ENCODE results near the gene MOCS1. TPM values are rescaled to one million over a fixed set of nuclear protein-coding genes. Genes with fewer than 3 reads are reported as not detected.

Gene MOCS1
- total and polyA plus RNA-seq, 2 donors (not counting 1 experiment from before 2014, with no cell fraction given) = 0.15 TPM; not detected in 1

GRCh38 chr6:39922821-39923220 is 11.4 kb downstream of the MOCS1 start:
- ATAC-seq (ENCODE audit: low read depth) = no peak
- H3K36me3 ChIP-seq (replicated peaks in 1 of 2; ENCODE audit: control extremely low read depth in 1 of 2, control insufficient read depth in 1 of 2, extremely low read depth in 1 of 2, insufficient read depth in 2 of 2, low read length in 1 of 2) = no peaks in the 10 kb centered on the region
- intact Hi-C loops (cut with micrococcal nuclease) = no loop called here
- no peaks in the 10 kb centered on the region for H3K79me2 ChIP-seq (ENCODE audit: control insufficient read depth, insufficient read depth, low read length)
- no peak overlapping the region for H3K27ac Mint-ChIP-seq
- H3K9me3 ChIP-seq (ENCODE audit: control extremely low read depth in 1 of 3, control insufficient read depth in 2 of 3, insufficient read depth in 1 of 3, low read length in 2 of 3) = peaks cover 0 to 19% (median 0%) of the 10 kb centered on the region in 3 donors
- no peak overlapping the region for H3K9ac ChIP-seq (ENCODE audit: low read length)
- H3K9me3 Mint-ChIP-seq (ENCODE audit: insufficient read depth) = no peaks in the 10 kb centered on the region
- no peaks in the 10 kb centered on the region for H3K4me1 ChIP-seq (ENCODE audit: control insufficient read depth in 2 of 2, insufficient read depth in 2 of 2, low read length in 2 of 2)
- H3K27ac ChIP-seq (ENCODE audit: low read length in 2 of 2) = no peak overlapping the region
- CTCF ChIA-PET = no interaction called here
- DNase-seq = no peak
- TF ChIP-seq EZH2 (IDR thresholded peaks at IDR 0.05; ENCODE audit: borderline replicate concordance, insufficient read depth, low read depth, low read length, poor library complexity, severe bottlenecking) (no peak), CTCF (IDR thresholded peaks at IDR 0.05) (no peak)
- H3K27me3 Mint-ChIP-seq = no peaks in the 10 kb centered on the region
- no peak overlapping the region for H3K4me2 ChIP-seq (replicated peaks; ENCODE audit: low read depth, low read length, poor library complexity, severe bottlenecking)
- no peaks in the 10 kb centered on the region for H3K27me3 ChIP-seq (replicated peaks in 1 of 4; ENCODE audit: control extremely low read depth in 1 of 4, control insufficient read depth in 3 of 4, insufficient read depth in 4 of 4, low read length in 3 of 4)
- no peak overlapping the region for H2AFZ ChIP-seq (ENCODE audit: insufficient read depth, low read depth, low read length, poor library complexity, severe bottlenecking)
- POLR2A ChIA-PET = no interaction called here
- 87% methylated on average over 5 of the region's 5 CpGs for WGBS (ENCODE audit: insufficient coverage)
- H3K4me1 Mint-ChIP-seq = no peaks in the 10 kb centered on the region
- no peaks in the 10 kb centered on the region for H4K20me1 ChIP-seq (ENCODE audit: control insufficient read depth, insufficient read depth, low read length, poor library complexity, severe bottlenecking)
- no peak overlapping the region for H3K4me3 Mint-ChIP-seq
- no peak overlapping the region for H3K4me3 ChIP-seq (ENCODE audit: control extremely low read depth in 1 of 5, extremely low read depth in 1 of 5, insufficient read depth in 1 of 5, low read depth in 2 of 5, low read length in 4 of 5)

- ATAC-seq (ENCODE audit: low read depth) (no peak), DNase-seq (no peak)
- Histone ChIP-seq H3K79me2 (ENCODE audit: control insufficient read depth, insufficient read depth, low read length) (no peaks in the 10 kb centered on the region), H3K4me1 (ENCODE audit: control insufficient read depth in 2 of 2, insufficient read depth in 2 of 2, low read length in 2 of 2) (no peaks in the 10 kb centered on the region), H3K9me3 (ENCODE audit: control extremely low read depth in 1 of 3, control insufficient read depth in 2 of 3, insufficient read depth in 1 of 3, low read length in 2 of 3) (peaks cover 0 to 10% (median 0%) of the 10 kb centered on the region in 3 donors), H3K36me3 (replicated peaks in 1 of 2; ENCODE audit: control extremely low read depth in 1 of 2, control insufficient read depth in 1 of 2, extremely low read depth in 1 of 2, insufficient read depth in 2 of 2, low read length in 1 of 2) (no peaks in the 10 kb centered on the region), H4K20me1 (ENCODE audit: control insufficient read depth, insufficient read depth, low read length, poor library complexity, severe bottlenecking) (no peaks in the 10 kb centered on the region), H3K27ac (ENCODE audit: low read length in 2 of 2) (no peak overlapping the region), H3K4me3 (ENCODE audit: control extremely low read depth in 1 of 5, extremely low read depth in 1 of 5, insufficient read depth in 1 of 5, low read depth in 2 of 5, low read length in 4 of 5) (no peak overlapping the region), H3K9ac (ENCODE audit: low read length) (no peak overlapping the region), H2AFZ (ENCODE audit: insufficient read depth, low read depth, low read length, poor library complexity, severe bottlenecking) (no peak overlapping the region), H3K4me2 (replicated peaks; ENCODE audit: low read depth, low read length, poor library complexity, severe bottlenecking) (no peak overlapping the region), H3K27me3 (replicated peaks in 1 of 4; ENCODE audit: control extremely low read depth in 1 of 4, control insufficient read depth in 3 of 4, insufficient read depth in 4 of 4, low read length in 3 of 4) (no peaks in the 10 kb centered on the region)
- TF ChIP-seq EZH2 (IDR thresholded peaks at IDR 0.05; ENCODE audit: borderline replicate concordance, insufficient read depth, low read depth, low read length, poor library complexity, severe bottlenecking) (no peak), CTCF (IDR thresholded peaks at IDR 0.05) (no peak)
- no peaks in the 10 kb centered on the region for H3K4me1 Mint-ChIP-seq
- intact Hi-C loops (cut with micrococcal nuclease) = no loop called here
- peaks cover 3% of the 10 kb centered on the region for H3K27me3 Mint-ChIP-seq
- no peak overlapping the region for H3K4me3 Mint-ChIP-seq
- ChIA-PET CTCF (no interaction called here), POLR2A (no interaction called here)
- H3K9me3 Mint-ChIP-seq (ENCODE audit: insufficient read depth) = no peaks in the 10 kb centered on the region
- H3K27ac Mint-ChIP-seq = no peak overlapping the region
- WGBS (ENCODE audit: insufficient coverage) = no CpG with 5 or more reads among the region's 3 CpGs
Observed at GRCh38 chr6:39920157-39920556, 14.1 kb downstream of the MOCS1 start.

Measured in B cell (primary cell).